NB4 (cell line): ENCODE measurements around the gene CAMK2D.

ENCODE experiments used
- DNase-seq: peaks from one replicate; pipeline ENCODE4 v3.0.0; 2010; ENCODE audit warnings: low read depth
- H3K4me3 ChIP-seq: one replicate; pipeline ENCODE4 v1.5.1; 2011; ENCODE audit warnings: mild to moderate bottlenecking, low read depth, low read length, moderate library complexity
- CTCF ChIP-seq: IDR thresholded peaks from one replicate; pipeline ENCODE4 v1.5.1; 2012; ENCODE audit warnings: low read depth, low read length
- MAX ChIP-seq: IDR thresholded peaks from 2 replicates; pipeline ENCODE4 v1.6.1; 2011; ENCODE audit warnings: low read depth, low read length
- MYC ChIP-seq: IDR thresholded peaks from 2 replicates; pipeline ENCODE4 v1.6.1; 2011; ENCODE audit warnings: low read depth, low read length
- POLR2A ChIP-seq: IDR thresholded peaks from 2 replicates; pipeline ENCODE4 v1.6.1; 2011; ENCODE audit warnings: mild to moderate bottlenecking; ENCODE audit not compliant: insufficient read length; ENCODE audit errors: extremely low read depth

CAMK2D gene

GRCh38 chr4:113601636-113602035 is 159.9 kb downstream of the CAMK2D start:
- H3K4me3 ChIP-seq: no peak overlapping the region
- DNase-seq: no peak
- TF ChIP-seq POLR2A: no peak
- no peak for TF ChIP-seq MAX
- no peak for TF ChIP-seq CTCF
- no peak for TF ChIP-seq MYC

GRCh38 chr4:113596396-113596795 is 165.1 kb downstream of the CAMK2D start:
- no peak for DNase-seq
- TF ChIP-seq CTCF (no peak), MAX (no peak), POLR2A (no peak)
- no peak overlapping the region for H3K4me3 ChIP-seq

GRCh38 chr4:113594231-113594556 is 167.3 kb downstream of the CAMK2D start:
- no peak overlapping the region for H3K4me3 ChIP-seq
- DNase-seq: no peak
- no peak for TF ChIP-seq POLR2A
- TF ChIP-seq MAX: no peak
- no peak for TF ChIP-seq CTCF
- TF ChIP-seq MYC: no peak

- H3K4me3 ChIP-seq: no peak overlapping the region
- DNase-seq: no peak
- no peak for TF ChIP-seq POLR2A
- TF ChIP-seq CTCF: no peak
- no peak for TF ChIP-seq MAX
- TF ChIP-seq MYC: no peak
These were observed 167.9 kb downstream of the CAMK2D start for GRCh38 chr4:113593400-113594230.

- H3K4me3 ChIP-seq: no peak overlapping the region
- DNase-seq: no peak
- no peak for TF ChIP-seq CTCF
- TF ChIP-seq MAX: no peak
- TF ChIP-seq POLR2A: no peak
- TF ChIP-seq MYC: no peak
These were observed 169.6 kb downstream of the CAMK2D start for GRCh38 chr4:113591982-113592381.
